Thoracic aorta (tissue), 2 donors: Measurements from ENCODE around the gene GRB7. TPM values are rescaled to one million over a fixed set of nuclear protein-coding genes. Genes with fewer than 3 reads are reported as not detected.
A peak's percentile ranks its signal among the peaks of the same experiment; 100 is the strongest.

ENCODE experiments used
- ATAC-seq: fragments of 150-250 bp; one replicate; pipeline ENCODE4 v1.8.0; 2017; ENCODE audit warnings: low read depth; ENCODE audit not compliant: insufficient number of reproducible peaks, low FRiP score
- DNase-seq: peaks from one replicate; pipeline ENCODE4 v3.0.0-alpha.2; 2020; ENCODE audit warnings: low spot score
- H3K27ac ChIP-seq, 2 donors: fragments of 200-600 bp; sonication (generic); 1 replicate in 1 of 2; 2 replicates in 1 of 2; pipeline ENCODE4 v1.5.1; 2016; ENCODE audit warnings: mild to moderate bottlenecking in 2 of 2, moderate library complexity in 2 of 2
- H3K27me3 ChIP-seq: fragments of 200-600 bp; sonication (generic); replicated peaks from 2 replicates; pipeline ENCODE4 v1.6.0; 2016; ENCODE audit warnings: mild to moderate bottlenecking; ENCODE audit not compliant: insufficient read depth
- H3K36me3 ChIP-seq: fragments of 200-600 bp; sonication (generic); one replicate; pipeline ENCODE4 v1.5.1; 2016
- H3K4me1 ChIP-seq, 2 donors: fragments of 200-600 bp; sonication (generic); 1 replicate in 1 of 2; 2 replicates in 1 of 2; pipeline versions ENCODE4 v1.5.1 to v1.6.0; 2016; ENCODE audit warnings: low read depth in 2 of 2, mild to moderate bottlenecking in 1 of 2; ENCODE audit not compliant: control insufficient read depth in 1 of 2
- H3K4me3 ChIP-seq: fragments of 200-600 bp; sonication (generic); 2 replicates; pipeline ENCODE4 v1.5.1; 2016; ENCODE audit warnings: mild to moderate bottlenecking
- H3K9me3 ChIP-seq: fragments of 200-600 bp; sonication (generic); 2 replicates; pipeline ENCODE4 v1.5.1; 2016
- total RNA-seq, 2 donors: library from RNA; depleted of rRNA; stranded (reverse); fragments of >200 nt; gene quantifications; one replicate each; pipeline versions ENCODE4 v1.1.0 to v1.2.3, GENCODE V29; 2016
- TF ChIP-seq, protein P1 (sequence below): fragments of 200-600 bp; sonication (generic); IDR thresholded peaks from one replicate; pipeline ENCODE4 v1.5.1; 2019; ENCODE audit warnings: antibody characterized with exemption

Gene GRB7
- total RNA-seq, 2 donors from 2014 or later, result 0.85 to 1.4 TPM

DNA sequence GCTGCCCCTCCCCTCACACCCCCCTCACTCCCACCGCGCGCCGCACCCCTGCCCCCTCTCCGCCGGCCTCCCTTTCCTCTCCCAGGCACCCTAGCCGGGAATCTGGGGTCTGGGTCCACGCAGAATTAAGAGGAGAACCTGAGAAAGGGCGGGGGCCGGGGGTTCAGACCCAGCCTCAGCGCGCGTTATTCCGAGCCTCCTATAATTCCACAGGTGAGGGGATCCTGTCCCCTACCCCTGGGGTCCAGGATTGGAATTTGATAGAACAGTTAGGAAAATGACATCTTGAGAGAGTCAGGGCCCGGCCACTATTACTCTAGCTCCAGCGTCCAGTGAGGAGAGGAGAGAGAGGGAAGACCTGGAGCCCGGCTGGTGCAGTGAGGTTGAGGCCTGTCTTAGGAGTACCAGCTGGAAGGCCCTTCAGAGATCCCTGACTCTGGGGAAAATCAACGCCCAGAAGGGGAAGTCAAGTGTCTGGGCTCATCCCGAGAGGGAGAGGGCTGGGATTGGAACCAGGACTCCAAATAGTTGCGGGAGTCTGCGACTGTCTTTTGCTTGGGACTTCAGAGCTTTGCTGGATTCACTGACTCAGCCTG is 17.3 kb downstream of the GRB7 start:
- Histone ChIP-seq H3K9me3 (no peaks in the 10 kb centered on the region), H3K27me3 (no peaks in the 10 kb centered on the region), H3K36me3 (no peaks in the 10 kb centered on the region), H3K4me1 (peaks cover 3 to 28% of the 10 kb centered on the region in 2 donors), H3K4me3 (peak overlapping the region; percentile 92), H3K27ac (peak overlapping the region; percentile 80 to 84)
- DNase-seq (no peak), ATAC-seq (no peak)
- TF ChIP-seq, protein P1, sequence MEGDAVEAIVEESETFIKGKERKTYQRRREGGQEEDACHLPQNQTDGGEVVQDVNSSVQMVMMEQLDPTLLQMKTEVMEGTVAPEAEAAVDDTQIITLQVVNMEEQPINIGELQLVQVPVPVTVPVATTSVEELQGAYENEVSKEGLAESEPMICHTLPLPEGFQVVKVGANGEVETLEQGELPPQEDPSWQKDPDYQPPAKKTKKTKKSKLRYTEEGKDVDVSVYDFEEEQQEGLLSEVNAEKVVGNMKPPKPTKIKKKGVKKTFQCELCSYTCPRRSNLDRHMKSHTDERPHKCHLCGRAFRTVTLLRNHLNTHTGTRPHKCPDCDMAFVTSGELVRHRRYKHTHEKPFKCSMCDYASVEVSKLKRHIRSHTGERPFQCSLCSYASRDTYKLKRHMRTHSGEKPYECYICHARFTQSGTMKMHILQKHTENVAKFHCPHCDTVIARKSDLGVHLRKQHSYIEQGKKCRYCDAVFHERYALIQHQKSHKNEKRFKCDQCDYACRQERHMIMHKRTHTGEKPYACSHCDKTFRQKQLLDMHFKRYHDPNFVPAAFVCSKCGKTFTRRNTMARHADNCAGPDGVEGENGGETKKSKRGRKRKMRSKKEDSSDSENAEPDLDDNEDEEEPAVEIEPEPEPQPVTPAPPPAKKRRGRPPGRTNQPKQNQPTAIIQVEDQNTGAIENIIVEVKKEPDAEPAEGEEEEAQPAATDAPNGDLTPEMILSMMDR, result no peak

DNA sequence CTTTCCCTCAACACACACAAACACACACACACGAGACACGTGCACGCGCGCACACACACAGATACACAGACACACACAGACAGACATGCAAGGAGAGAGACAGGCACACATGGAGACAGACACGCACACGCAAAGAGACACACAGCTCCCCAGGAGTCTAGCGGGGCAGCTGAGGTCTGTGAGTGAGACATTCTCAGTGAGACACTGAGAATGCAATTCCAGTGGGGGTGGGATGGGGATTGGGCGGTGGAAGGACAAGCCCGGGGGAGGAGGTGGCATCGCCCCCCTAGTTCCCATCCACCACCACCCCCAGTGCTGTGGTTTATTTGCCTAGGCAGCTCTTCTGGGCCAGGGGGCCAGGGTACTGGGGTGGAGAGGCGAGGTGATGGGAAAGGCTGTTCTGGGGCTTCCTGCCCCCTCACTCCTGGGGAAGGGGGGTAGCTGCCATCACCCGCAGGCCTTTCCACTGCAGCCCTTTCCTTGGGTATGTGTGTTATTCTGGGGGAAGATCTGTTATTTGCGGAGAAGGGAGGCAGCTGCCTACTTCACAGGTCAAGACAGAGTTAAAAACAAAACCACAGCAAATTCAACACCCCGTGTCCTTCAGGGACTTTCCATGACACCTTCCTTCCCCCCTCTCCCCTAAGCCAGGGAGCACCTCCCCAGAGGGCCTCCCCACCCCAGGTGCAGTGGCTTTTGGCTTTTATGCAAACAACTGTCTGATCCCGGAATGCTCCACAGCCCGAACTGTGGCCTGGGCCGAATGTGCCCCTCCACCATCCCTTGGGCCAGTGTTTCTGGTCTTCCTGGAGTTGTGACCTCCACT is 18.0 kb downstream of the GRB7 start:
- no peak overlapping the region for H3K4me3 ChIP-seq
- ATAC-seq (no peak), DNase-seq (no peak)
- no peaks in the 10 kb centered on the region for H3K36me3 ChIP-seq
- peak overlapping the region in 1 of 2 donors; percentile 80 for H3K27ac ChIP-seq
- H3K4me1 ChIP-seq, result peaks cover 0 to 23% of the 10 kb centered on the region in 2 donors
- no peaks in the 10 kb centered on the region for H3K9me3 ChIP-seq
- H3K27me3 ChIP-seq, result no peaks in the 10 kb centered on the region
- TF ChIP-seq, protein P1, result no peak

DNA sequence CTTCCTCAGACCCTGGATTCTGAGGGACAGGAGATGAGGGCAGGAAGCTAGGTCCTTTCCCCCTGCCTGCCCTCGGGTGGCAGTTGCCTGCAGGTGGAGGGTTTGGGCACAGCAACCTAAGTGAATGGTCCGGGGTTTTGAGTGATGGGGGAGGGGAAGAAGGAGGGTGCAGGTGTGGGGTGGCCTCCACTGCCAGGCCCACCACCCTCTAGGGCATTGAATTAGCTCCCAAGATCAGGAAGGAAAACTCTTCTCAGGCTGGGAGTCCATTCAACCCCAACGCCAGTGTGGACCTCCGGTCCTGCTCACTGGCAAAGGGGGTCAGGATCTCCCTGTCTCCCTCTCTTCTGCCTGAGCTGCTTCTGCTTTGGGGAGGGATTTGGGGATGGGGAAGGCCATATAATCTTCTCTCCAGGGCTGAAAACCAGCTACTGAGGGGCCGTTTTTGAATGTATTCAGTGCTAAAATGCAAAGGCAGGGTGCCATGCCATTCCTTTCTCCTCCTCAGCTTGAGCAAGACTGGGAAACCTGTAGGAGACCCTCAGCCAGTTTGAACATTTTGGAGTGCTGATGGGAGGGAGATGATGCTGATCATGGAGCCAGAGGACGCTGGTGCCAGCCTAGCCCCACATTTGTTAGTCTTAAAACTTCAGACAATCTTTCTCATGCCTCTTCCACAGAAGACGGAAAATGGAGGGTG is 18.8 kb downstream of the GRB7 start:
- Histone ChIP-seq H3K36me3 (no peaks in the 10 kb centered on the region), H3K27ac (no peak overlapping the region), H3K27me3 (no peaks in the 10 kb centered on the region), H3K4me1 (peaks cover 0 to 21% of the 10 kb centered on the region in 2 donors), H3K9me3 (no peaks in the 10 kb centered on the region), H3K4me3 (no peak overlapping the region)
- DNase-seq (no peak), ATAC-seq (no peak)
- TF ChIP-seq, protein P1, result no peak

DNA sequence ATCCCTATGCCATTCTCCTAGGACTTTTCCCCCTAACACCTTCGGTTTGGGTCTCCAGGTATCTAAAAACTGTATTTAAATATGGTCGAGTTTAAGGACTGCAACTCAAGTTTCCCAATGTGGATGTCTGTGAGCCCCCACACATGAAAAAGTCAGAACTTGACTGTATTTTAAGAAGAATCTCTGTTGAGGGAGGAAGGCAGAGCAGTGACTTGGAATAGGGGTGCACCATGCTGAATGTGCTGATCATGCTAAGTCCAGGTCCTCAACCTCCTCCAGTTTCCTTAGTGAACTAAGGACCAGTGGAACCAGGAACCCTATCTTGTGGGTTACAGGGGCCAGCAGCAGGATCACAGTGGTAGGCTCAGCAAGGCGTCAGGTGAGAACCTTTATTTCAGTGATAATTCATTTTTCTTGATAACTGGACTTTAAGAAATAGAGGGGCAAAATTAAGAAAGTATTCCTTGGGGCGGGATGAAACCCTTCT is 19.5 kb downstream of the GRB7 start:
- ATAC-seq (no peak), DNase-seq (no peak)
- Histone ChIP-seq H3K36me3 (no peaks in the 10 kb centered on the region), H3K4me3 (no peak overlapping the region), H3K27me3 (no peaks in the 10 kb centered on the region), H3K27ac (no peak overlapping the region), H3K9me3 (no peaks in the 10 kb centered on the region), H3K4me1 (peaks cover 0 to 17% of the 10 kb centered on the region in 2 donors)
- TF ChIP-seq, protein P1, result no peak
